GM12864 (cell line): ENCODE data around the gene UMOD.

Experiments
- DNase-seq: peaks from one replicate; pipeline ENCODE4 v3.0.0-alpha.2; 2011; ENCODE audit warnings: low read depth
- H3K4me3 ChIP-seq: 2 replicates; pipeline ENCODE4 v1.5.1; 2011; ENCODE audit warnings: mild to moderate bottlenecking, low read depth, low read length, control low read depth
- TF ChIP-seq, protein P1 (sequence below): IDR thresholded peaks from 2 replicates; pipeline ENCODE4 v1.5.1; 2011; ENCODE audit warnings: low read depth, mild to moderate bottlenecking, moderate library complexity, low read length, control low read depth, inconsistent platforms; ENCODE audit errors: missing control alignments

The UMOD gene

DNA sequence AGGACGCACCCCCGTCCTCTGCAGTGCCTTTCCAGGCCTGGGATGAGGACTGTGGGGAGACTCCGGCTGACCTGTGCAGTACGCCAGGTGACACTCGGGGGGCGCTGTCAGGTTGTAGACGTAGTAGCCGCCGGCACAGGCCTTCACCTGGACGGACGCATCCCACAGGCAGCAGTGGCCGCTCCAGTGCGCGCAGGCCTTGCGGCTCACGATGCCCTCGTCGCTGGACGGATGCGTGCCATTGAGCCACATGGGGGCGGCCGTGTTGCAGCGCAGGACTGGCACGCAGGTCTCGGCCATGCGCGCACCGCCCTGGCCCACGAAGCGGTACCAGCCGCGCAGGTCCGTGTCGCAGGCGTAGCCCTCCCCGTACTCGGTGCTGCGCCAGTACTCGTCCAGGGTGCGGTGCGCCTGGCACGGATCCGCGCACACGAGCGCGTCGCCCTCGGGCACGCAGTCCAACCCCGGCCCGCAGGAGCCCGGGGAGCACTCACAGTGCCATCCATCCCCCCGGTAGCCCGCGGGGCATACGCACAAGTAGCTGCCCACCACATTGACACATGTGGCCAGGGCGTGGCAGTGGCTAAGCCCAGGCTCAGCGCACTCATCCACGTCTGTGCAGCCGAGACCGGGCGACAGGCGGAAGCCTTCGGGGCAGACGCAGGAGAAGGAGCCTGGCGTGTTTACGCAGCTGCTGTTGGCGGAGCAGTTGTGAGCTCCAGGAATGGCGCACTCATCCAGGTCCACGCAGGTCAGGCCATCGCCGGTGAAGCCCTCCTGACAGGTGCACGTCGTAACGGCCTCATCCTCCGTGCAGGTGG is 3.9 kb downstream of the UMOD start:
- H3K4me3 ChIP-seq = no peak overlapping the region
- DNase-seq = no peak
- TF ChIP-seq, protein P1, sequence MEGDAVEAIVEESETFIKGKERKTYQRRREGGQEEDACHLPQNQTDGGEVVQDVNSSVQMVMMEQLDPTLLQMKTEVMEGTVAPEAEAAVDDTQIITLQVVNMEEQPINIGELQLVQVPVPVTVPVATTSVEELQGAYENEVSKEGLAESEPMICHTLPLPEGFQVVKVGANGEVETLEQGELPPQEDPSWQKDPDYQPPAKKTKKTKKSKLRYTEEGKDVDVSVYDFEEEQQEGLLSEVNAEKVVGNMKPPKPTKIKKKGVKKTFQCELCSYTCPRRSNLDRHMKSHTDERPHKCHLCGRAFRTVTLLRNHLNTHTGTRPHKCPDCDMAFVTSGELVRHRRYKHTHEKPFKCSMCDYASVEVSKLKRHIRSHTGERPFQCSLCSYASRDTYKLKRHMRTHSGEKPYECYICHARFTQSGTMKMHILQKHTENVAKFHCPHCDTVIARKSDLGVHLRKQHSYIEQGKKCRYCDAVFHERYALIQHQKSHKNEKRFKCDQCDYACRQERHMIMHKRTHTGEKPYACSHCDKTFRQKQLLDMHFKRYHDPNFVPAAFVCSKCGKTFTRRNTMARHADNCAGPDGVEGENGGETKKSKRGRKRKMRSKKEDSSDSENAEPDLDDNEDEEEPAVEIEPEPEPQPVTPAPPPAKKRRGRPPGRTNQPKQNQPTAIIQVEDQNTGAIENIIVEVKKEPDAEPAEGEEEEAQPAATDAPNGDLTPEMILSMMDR = no peak

DNA sequence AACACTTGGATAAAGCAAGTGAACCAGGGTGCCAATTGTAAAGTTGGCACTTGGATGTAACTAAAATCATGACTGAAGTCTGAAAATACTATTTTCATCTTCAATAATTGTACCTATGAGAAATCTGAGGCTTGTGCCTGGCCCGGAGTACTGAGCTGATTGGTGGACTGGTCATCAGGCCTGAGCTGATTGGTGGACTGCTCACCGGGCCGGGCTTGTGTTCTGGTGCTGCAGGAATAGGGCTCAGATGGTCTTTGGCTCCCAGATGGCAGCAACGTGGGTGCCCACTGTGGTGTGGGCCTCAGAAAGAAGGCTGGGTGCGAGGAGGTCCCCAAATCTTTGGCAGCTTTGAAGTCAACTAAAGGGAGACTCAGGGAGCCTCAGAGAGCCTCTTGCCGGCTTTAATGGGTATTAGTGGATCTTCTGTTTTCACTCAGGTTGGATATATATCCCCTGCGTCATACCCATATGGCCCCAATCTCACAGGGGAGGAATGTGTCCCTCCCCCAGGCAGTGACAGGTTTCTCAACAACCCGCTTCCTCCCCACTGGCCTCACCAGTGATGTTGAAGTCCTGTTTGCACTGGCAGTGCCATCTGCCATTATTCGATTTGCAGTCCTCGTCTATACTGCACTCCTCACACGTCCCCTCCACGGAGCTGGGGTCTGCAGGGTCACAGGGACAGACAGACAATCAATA is 4.7 kb downstream of the UMOD start:
- DNase-seq = no peak
- TF ChIP-seq, protein P1 = no peak

DNA sequence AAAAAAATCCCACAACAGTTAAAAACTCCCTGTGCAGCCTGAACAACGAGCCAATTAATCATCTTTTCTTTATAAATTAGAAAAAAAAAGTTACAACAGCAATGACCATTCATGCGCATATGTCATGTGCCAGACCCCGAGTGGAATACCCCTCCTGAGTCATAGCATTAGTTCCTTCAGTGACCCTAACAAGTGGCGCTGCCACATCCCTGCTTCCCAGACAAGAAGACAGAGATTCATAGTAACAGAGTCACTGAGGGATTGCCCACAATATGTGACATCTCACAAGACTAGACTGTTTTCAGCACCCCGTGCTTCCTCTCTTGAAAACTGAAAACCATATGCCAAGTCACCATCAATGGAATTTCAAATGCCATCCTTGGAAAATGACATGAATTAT is 7.9 kb downstream of the UMOD start:
- no peak overlapping the region for H3K4me3 ChIP-seq
- TF ChIP-seq, protein P1 = no peak
- no peak for DNase-seq

More for the DNA sequence above, 4.7 kb downstream of the UMOD start:
- no peak overlapping the region for H3K4me3 ChIP-seq

DNA sequence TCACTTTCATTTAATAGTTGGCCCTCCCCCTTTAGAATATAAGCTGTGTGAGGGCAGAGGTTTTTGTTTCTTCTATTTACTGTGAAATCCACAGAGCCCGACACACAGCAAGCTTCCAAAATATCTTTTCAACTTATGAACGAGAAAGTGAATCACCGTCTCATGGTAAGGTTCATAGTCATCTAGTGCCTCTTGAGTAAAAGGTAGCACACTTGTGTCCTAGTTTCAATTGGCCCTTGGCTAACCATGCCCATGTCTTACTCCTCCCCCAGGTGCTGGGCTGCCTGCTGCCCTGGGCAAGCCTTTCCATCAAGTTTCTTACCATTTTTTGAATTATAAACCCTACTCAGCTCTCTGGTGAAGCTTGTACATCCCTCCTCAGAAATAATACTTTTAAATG is 12.8 kb downstream of the UMOD start:
- DNase-seq = no peak
- TF ChIP-seq, protein P1 = no peak
- H3K4me3 ChIP-seq = no peak overlapping the region

- TF ChIP-seq, protein P1 = no peak
- DNase-seq = no peak
- no peak overlapping the region for H3K4me3 ChIP-seq
Measured at GRCh38 chr16:20336955-20337354, 15.6 kb downstream of the UMOD start.

DNA sequence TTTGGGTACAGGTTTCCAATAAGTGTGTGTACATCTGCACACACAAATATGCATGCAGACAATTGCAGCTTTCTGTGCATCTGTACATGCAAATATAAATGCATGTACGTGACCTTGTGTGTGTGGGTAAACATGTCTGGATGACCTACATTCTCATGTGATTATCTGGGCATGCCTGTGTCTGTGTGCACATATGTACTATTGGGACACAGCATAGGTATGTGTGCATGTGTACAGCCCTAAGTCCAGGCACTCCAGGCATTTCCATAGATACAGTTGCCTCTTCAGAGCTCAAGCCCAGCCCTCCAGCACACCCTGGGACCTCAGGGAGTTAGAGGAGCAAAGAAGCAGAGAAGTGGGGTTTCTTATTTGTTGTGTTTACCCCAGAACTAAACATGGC is 18.1 kb downstream of the UMOD start:
- TF ChIP-seq, protein P1 = no peak
- DNase-seq = no peak
- H3K4me3 ChIP-seq = no peak overlapping the region

GRCh38 chr16:20333120-20333519 is 19.4 kb downstream of the UMOD start:
- no peak overlapping the region for H3K4me3 ChIP-seq
- no peak for DNase-seq
- TF ChIP-seq, protein P1 = no peak
